ENCODE data around the gene PTPRN2.

- TF ChIP-seq CTCF (IDR thresholded peaks at IDR 0.05): no peak
- TF ChIP-seq REST (IDR thresholded peaks at IDR 0.05; ENCODE audit: insufficient read depth in 1 of 2, low read depth in 2 of 2, low read length in 1 of 2): no peak
- no peak for TF ChIP-seq POLR2AphosphoS5 (IDR thresholded peaks at IDR 0.05; ENCODE audit: low read depth, low read length)
Measured at GRCh38 chr7:158399762-158400161, 187.9 kb downstream of the PTPRN2 start.
